NCI-H2171 treated with DMSO at 0.1 percent for 48 hours (cell line): ENCODE data around the gene TAS2R5.
A peak's percentile ranks its signal among the peaks of the same experiment; 100 is the strongest.
"Not testable (repeated sequence)": the region's sequence is repeated elsewhere in the genome, so short reads cannot be mapped to it uniquely, and the experiment has no call there.

Experiments
- DNase-seq: peaks from one replicate; lab custom pipeline; 2025; lab: John Stamatoyannopoulos, UW

Gene TAS2R5

GRCh38 chr7:141789917-141790316 is at the start of gene TAS2R5:
Gene TAS2R5 (plus strand): TSS chr7:141790217. CDS start chr7:141790362, 145 bp downstream.
- DNase-seq: no peak

- no peak for DNase-seq
These were observed 47.8 kb upstream of the TAS2R5 start for GRCh38 chr7:141742229-141742628.

- DNase-seq: no peak
These were observed 45.9 kb upstream of the TAS2R5 start for GRCh38 chr7:141744131-141744530.

- no peak for DNase-seq
These were observed 41.6 kb upstream of the TAS2R5 start for GRCh38 chr7:141748396-141748795.

- not testable (repeated sequence) for DNase-seq
These were observed 38.1 kb upstream of the TAS2R5 start for GRCh38 chr7:141751904-141752303.

GRCh38 chr7:141752634-141753033 is 37.4 kb upstream of the TAS2R5 start:
- no peak for DNase-seq

- DNase-seq: peak; percentile 27
These were observed 35.1 kb upstream of the TAS2R5 start for GRCh38 chr7:141754939-141755338.

GRCh38 chr7:141763797-141764196 is 26.2 kb upstream of the TAS2R5 start, which contains the start of gene TAS2R3:
Gene TAS2R3 (plus strand): TSS chr7:141764097. CDS start chr7:141764159, 62 bp downstream.
- no peak for DNase-seq

- not testable (repeated sequence) for DNase-seq
These were observed 19.9 kb upstream of the TAS2R5 start for GRCh38 chr7:141770083-141770583.

- DNase-seq: no peak
These were observed 13.6 kb upstream of the TAS2R5 start, which contains the start of gene TAS2R4 for GRCh38 chr7:141776374-141776773. Gene TAS2R4 (plus strand): TSS chr7:141776674. CDS start chr7:141778489, 1,815 bp downstream.

- peak; percentile 53 for DNase-seq
These were observed 4.1 kb upstream of the TAS2R5 start for GRCh38 chr7:141785706-141786552.

- no peak for DNase-seq
These were observed 1.7 kb upstream of the TAS2R5 start for GRCh38 chr7:141788296-141788695.

GRCh38 chr7:141792526-141792925 is 2.5 kb downstream of the TAS2R5 start:
- no peak for DNase-seq

- no peak for DNase-seq
These were observed 30.1 kb downstream of the TAS2R5 start for GRCh38 chr7:141820067-141820466.

- DNase-seq: not testable (repeated sequence)
These were observed 32.4 kb downstream of the TAS2R5 start for GRCh38 chr7:141822432-141822831.

GRCh38 chr7:141837683-141838082 is 47.7 kb downstream of the TAS2R5 start:
- DNase-seq: no peak

GRCh38 chr7:141838581-141838980 is 48.6 kb downstream of the TAS2R5 start:
- no peak for DNase-seq

- no peak for DNase-seq
These were observed 49.2 kb downstream of the TAS2R5 start for GRCh38 chr7:141839256-141839655.

GRCh38 chr7:141840708-141841107 is 50.7 kb downstream of the TAS2R5 start:
- no peak for DNase-seq
